ENCODE measurements around the gene NFASC.

DNA sequence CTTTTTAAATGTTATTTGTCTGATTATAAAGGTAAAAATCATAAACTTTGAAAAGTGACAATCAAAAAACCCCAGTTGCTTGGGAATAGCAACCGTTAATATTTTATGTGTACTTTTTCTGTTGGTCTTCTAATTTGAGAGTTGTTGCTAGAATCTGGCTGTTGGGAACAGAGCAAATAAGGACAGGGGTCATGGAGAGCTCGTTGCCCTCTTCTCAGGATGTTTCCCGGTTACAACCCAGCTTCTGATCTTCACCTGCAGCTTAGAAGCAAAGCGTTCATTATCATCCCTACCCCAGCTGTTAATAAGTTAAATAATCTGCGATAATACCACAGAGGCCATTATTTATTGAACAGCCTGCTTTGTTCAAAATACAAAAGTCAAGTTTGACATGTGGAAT lies 22.1 kb upstream of the NFASC start:
- TF ChIP-seq, protein P1, sequence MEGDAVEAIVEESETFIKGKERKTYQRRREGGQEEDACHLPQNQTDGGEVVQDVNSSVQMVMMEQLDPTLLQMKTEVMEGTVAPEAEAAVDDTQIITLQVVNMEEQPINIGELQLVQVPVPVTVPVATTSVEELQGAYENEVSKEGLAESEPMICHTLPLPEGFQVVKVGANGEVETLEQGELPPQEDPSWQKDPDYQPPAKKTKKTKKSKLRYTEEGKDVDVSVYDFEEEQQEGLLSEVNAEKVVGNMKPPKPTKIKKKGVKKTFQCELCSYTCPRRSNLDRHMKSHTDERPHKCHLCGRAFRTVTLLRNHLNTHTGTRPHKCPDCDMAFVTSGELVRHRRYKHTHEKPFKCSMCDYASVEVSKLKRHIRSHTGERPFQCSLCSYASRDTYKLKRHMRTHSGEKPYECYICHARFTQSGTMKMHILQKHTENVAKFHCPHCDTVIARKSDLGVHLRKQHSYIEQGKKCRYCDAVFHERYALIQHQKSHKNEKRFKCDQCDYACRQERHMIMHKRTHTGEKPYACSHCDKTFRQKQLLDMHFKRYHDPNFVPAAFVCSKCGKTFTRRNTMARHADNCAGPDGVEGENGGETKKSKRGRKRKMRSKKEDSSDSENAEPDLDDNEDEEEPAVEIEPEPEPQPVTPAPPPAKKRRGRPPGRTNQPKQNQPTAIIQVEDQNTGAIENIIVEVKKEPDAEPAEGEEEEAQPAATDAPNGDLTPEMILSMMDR (IDR thresholded peaks at IDR 0.05) = no peak
- no peak for TF ChIP-seq POLR2A (IDR thresholded peaks at IDR 0.05)
